ENCODE measurements around the gene SBK1.

- TF ChIP-seq FOS (IDR thresholded peaks at IDR 0.05; ENCODE audit: low read depth, low read length): no peak
- TF ChIP-seq CTCF (conservative IDR thresholded peaks at IDR 0.05; ENCODE audit: low read depth, low read length): no peak
- TF ChIP-seq POLR2A (IDR thresholded peaks at IDR 0.05; ENCODE audit: low read depth, low read length): no peak
Measured at GRCh38 chr16:28320741-28321140, 28.4 kb downstream of the SBK1 start.

Measured in IMR-90 (cell line).